NCI-H524 (cell line): ENCODE data around the gene RBM17.
"Not testable (repeated sequence)": the region's sequence is repeated elsewhere in the genome, so short reads cannot be mapped to it uniquely, and the experiment has no call there.

ENCODE experiments used
- DNase-seq, 2 experiments: peaks; one replicate each; lab custom pipeline; 2025; lab: John Stamatoyannopoulos, UW

RBM17 gene, protein sequence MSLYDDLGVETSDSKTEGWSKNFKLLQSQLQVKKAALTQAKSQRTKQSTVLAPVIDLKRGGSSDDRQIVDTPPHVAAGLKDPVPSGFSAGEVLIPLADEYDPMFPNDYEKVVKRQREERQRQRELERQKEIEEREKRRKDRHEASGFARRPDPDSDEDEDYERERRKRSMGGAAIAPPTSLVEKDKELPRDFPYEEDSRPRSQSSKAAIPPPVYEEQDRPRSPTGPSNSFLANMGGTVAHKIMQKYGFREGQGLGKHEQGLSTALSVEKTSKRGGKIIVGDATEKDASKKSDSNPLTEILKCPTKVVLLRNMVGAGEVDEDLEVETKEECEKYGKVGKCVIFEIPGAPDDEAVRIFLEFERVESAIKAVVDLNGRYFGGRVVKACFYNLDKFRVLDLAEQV

DNA sequence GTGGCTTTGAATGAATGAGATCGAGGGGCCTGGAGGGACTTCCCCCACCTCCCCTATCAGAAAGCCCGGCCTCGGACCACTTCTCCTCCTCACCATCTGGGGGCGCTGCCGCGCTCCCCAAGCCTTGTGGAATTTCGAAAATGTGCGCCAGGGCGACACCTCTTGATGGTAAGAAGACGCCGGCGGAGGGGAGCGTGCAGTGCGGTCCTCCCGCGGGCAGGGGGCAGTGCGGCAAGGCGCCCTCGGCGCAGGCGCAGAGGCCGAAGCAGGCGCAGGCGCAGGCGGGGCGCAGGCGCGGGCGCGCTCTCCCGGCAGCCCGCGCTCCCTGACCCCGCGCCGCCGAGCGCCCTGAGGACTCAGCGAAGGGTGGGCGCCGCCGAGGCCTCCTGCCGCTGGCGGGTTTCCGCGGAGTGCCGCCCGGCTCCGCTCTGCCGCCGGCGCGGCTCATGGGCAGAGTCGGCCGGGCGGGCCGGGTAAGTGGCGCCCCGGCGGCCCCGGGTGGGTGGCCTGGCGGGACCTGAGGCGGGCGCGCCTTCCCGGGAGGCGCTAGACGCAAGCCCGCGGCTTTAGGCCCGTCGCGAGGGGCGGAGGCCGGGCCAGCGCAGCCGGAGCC is at the start of gene RBM17:
RBM17 (plus strand) TSS at position 314 of the 613 bp plus-strand sequence. CDS start 8,032 bp downstream, outside the sequence.
- peak; percentile 78 to 84 for DNase-seq

DNA sequence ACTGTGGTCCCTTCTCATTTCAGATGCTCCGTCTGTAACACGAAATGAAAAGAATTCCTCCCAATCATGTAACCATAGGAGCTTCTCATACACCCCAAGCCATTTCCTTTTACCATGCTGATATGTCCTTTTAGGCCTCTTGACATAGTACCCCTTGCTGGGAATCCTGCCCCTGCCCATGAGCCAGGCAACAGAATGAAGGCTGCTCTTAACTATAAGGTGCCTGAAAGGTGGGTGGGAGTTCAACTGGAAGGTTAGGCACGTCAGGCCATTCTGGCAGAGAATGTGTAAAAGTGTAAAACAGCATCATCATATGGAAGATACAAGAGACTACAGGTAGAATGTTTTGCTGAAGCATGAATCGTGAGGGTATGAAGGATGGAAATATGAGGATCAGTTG is 49.1 kb upstream of the RBM17 start:
- DNase-seq: no peak

DNA sequence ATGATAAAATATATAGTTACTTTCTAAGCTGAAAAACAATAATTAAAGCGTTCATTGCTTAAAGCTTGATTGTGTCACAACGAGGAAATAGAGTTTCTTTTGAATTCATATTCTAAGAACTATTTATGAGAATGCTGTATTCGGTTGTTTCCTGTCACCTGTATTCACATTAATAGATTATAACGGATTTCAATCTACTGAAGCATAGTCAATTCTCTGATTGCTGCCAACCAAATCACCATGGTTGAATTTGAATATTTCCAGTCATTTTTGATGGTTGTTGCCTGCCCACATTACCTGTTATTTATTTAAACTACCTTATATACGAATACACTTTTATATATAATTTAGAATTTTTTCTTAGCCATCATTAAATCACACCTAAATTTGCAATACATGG is 48.6 kb upstream of the RBM17 start:
- no peak for DNase-seq

DNA sequence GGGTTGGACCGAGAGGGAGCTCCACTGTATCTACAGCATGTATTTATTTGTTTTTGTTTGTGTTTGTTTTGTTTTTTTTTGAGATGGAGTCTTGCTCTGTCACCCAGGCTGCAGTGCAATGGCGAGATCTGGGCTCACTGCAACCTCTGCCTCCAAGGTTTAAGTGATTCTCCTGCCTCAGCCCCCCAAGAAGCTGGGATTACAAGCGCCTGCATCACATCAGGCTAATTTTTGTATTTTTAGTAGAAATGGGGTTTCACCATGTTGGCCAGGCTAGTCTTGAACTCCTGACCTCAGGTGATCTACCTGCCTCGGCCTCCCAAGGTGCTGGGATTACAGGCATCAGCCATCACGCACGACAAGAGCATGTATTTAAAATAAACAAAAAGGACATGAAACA is 45.5 kb upstream of the RBM17 start:
- DNase-seq: not testable (repeated sequence)

DNA sequence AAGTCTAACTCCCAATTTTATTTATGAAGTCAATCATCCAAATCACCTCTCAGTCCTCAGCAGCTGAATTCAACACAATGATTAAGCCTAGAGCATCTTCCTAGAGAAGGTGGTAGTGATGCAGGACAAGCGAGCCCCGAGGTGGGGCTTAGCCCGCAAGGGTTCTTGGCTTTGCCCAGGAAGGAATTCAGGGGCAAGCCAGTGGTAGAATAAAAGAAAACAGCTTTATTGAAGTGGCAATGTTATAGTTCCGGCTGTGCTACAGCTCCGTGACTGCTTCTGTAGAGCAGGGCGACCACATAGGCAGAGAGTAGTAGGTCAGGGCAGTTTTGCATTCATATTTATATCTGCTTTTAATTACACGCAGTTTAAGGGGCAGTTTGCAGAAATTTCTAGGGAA is 44.8 kb upstream of the RBM17 start:
- DNase-seq: no peak

DNA sequence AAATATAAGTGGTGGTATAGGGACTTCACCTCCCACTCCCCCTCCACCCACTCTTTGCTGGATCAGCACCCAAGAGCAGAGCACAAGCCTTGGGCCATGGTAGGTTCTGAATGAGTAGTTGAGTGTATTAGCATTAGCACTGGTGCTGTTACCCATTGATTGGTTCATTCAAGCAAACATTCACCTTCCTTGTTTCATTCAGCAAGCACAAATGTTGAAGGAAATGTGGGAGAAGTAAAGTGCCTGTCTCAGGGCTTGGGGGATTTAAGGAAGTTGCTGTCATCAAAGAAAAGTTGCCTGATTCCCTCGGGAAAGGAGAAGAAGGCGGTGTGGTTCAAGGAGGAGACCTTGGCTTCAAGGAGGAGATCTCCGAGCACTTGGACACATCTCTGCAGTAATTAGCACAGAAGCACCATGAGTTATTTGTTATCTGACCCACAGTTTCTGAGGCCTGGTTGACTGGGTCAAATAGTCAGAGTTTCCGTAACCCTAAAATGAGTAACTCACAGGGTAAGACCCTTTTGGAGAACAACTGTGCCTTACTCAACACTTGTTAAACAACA is 44.0 kb upstream of the RBM17 start:
- DNase-seq: no peak

DNA sequence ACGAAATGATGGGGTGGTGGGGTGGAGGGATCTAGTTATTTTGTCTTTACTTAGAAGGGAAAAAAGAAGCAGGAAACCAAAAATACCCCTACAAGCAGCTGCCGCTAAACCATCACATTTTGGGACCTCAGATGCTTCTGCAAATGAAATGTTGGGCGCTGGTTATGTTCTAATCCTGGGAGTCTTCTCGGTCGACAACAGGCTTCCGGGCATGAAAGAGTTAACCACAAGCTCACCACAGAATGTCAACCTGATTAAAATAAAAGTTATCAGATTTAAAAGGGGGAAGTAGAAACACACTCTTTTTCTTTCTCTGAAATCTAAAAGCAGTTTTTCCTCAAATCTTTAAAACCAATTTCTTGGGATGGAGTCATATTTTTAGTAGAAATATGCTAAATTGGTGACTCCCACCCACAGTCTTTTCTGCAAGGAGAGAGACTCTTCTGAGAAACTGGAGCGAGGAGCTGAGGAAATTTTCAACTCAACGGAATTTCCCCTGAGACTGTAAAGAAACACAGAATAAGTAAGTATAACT is 43.5 kb upstream of the RBM17 start:
- no peak for DNase-seq

DNA sequence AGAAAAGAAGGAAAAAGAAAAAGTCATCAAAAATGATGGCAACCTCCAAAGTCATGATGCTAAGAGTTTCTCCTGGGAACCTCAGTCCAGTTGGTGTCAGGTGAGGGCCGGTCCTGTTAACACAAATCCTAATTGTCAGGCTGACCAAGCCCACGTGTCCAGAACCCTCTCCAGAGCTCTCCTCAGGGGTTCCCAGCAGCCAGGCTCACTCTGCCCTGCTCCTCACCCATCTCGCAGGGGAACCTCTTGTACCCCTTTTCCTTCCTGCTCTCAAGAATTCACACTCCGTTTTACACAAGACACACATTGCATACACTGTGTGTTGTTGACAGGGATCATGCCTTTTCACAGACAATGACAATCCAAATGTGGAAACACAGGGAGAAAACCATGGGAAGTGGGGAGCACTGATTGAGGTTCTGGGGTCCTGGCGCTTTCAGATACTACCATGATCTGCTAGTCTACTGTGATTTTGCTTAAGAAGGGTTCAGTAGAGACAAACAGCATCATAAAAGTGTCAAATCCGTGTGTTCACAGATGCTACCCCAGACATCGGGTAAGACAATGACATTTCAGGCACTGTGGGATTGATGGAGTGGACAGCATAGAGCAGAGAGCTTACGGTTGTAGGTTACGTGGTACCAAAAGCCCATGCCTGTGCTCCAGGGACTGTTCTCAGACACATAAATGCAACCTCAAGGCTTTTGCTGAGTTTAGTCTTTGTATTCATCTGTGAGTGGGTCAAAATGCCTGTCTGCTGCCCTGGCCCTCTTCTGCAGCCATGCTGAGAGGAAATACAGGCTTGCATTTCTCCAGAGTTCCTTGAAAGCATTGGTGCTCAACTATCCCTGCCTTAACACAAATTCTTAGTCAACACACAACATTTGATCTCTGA is 42.7 kb upstream of the RBM17 start:
- DNase-seq: no peak

DNA sequence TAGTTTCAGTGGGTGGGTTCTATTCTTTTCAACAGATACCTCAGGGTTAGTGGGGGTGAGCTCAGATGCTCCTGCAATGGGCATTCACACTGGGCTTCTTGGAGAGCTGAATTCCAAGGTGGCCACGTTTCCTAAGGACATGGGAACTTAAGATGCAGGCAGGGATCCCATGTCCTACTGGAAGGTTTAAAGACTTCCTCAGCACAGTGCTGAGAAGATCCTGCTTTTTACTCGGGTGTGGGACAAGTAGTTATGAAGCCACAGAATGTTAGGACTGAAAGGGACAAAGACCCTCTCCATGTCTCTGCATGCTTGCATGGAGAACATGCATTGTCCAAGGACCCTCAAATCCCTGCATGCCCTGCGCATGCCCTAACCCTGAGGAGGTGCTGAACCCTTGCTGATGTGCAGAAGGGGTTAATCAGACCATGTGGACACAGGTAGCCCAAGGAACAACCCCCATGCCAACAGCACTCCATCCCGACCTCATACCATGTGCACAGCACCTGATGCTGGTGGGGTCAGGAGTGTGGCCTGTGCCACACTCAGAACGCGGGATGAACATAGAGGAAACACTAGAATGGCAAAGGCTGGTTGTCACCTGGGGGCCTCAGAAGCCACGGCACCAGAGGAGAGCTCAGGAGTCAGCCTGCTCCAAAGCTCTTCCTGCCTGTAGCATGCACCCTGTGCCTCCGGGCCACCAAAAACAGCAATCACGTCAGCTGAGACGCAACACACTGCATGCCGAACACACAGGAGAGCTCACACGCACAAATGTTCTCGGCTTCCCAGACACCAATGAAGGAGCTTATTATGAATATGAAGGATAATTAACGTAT is 41.8 kb upstream of the RBM17 start:
- no peak for DNase-seq

DNA sequence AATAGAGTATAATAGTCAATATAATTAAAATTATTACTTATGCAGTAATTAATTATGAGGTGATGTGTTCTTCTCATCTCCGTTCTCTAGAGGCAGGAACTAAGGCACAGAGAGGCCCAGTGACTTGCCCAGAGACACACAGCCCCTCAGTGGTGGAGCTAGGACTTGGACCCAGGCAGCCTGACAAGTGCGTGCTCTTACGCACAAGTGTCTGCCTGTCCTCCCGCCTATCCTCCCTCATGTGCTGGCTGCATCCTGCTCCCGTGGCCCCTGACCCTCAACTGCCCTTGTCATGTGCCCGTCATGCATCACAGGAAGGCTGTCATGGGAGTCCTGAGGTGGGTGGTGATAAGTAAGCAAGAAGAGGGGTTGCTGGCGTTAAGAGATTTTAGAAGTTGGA is 41.0 kb upstream of the RBM17 start:
- no peak for DNase-seq

DNA sequence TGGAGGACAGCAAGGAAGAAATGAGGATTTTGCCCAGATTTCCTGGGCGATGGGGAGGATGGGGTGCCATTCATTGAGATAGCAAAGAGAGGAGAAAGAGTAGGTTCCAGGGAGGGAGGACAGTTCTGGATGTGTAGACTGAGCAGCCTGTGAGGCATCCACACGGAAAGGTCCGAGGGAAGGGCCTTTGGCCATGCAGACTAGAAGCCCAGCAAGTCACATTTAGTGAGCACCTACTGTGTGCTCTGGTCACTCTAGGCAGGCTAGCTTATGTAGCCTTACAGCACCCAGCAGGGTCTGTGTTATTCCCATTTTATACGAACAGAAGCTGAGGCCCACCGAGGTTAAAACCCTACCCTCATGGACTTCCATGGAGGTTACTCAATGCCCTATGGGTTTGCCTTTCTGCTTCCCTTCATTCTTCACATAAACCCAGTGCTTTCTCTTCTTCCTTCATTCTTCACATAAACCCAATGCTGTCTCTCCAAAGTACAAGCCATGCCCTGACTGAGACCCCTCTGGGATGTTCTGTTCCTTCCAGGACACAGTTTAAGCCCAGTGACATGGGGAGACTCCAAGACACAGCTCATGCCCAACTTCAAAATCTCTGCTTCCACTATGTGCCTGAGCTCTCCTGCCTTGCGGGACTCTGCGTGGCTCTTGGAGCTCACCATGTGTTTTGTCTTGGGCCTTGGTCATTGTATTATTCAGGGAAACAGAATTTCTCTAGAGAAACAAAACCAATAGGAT is 40.4 kb upstream of the RBM17 start:
- no peak for DNase-seq

DNA sequence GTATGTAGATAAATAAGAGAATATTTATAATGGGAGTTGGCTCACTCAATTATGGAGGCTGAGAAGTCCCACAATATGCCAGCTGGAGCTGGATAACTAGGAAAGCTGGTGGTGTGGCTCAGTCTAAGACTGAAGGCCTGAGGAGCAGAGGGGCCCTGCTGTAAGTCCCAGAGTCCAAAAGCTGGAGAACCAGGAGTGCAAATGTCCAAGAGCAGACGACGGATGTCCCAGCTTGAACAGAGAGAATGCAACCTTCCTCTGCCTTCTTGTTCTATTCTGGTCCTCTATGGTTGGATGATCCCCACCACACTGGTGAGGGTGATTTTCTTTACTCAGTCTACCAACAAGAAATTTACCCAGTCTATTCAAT is 39.8 kb upstream of the RBM17 start:
- no peak for DNase-seq

DNA sequence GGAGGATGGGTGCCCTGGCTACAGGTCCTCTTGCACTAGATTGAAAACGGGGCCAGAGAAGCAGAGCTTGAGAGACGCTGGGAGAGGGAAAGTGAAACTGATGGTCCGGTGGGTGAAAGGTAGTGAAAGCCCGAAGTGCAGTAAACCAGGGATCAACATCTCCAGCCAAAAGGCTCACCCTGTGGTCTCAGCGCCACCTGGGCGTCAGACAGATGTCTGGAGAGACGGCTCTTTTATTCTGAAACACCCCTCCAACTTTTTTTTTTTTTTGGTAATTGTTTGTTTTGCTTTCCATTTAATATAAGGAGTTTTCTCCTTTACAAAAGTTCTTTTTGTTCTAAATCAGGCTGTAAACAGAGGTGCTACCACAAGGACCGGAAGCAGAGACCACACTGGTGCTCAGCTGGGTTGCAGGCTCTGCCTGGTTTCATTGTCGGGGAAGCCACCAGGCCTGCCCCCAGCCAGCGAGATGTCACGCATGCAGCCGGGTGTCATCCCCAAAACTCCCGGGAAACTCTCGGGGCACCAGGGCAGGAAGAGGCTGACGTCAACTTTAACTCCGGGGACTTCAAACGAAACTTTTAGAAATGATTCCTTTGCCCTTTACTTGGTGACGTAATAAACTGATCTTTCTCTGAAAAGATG is 37.9 kb upstream of the RBM17 start:
- no peak for DNase-seq

DNA sequence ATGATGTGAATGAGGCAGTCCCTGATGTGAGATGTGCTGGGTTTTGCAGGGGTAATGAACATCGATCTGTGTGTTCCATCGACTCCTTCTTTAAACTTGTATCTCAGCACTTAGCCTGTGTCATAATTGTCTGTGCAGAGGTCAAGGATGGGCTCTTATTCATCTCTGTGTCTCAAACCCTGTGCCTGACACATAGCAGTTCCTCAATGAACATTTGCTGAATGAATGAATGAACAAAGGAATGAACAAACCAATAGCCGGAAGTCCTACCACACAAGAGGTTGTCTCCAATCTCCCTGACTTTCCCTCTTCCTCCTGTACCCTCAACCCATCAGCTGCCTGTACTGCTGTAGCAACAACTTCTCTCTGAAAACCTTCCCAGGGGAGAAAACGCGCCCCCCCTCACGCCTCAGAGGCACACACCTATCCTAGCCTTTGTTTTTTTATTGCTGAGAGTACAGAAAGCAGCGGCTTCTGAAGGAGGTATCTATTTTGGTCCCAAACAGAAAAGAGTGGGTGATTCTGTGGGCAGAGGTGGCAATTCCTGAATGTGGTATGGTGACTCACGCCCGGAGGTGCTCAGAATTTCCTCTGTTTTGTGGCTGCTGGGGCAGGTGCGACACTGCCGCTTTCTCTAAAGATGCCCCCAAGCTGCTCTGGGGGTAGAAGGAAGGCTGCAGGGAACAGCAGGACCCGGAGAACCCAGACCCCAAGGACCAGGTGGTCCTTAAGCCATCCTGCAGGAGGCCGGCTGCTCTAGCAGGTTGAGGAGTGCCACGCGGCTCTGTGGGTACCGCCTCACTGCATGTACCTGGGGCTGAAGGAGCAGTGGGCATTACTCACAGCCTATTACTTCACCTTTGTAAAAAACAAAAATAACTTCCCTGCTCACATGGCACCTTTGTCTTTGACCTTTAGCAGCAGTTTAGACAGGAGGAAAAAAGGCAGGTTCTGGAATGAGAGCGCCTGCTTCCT is 36.3 kb upstream of the RBM17 start:
- DNase-seq: no peak

DNA sequence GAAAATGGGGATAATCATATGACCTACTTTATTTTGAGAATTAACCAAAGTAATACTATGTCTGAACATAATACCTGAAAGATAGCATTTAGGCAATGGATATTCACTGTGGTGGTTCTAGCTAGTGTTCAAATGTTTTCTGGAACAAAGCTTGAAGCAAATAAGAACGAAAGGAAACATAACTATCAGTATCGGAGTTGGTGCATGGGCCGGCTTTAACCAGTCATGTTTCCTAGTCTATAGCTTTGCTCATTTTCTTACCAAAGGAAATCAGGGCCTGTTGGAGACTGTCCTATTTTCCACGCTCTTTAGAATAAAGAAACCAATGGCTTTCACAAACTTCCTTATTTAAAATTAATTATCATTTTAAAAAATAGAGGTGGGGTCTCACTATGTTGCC is 35.5 kb upstream of the RBM17 start:
- DNase-seq: no peak

DNA sequence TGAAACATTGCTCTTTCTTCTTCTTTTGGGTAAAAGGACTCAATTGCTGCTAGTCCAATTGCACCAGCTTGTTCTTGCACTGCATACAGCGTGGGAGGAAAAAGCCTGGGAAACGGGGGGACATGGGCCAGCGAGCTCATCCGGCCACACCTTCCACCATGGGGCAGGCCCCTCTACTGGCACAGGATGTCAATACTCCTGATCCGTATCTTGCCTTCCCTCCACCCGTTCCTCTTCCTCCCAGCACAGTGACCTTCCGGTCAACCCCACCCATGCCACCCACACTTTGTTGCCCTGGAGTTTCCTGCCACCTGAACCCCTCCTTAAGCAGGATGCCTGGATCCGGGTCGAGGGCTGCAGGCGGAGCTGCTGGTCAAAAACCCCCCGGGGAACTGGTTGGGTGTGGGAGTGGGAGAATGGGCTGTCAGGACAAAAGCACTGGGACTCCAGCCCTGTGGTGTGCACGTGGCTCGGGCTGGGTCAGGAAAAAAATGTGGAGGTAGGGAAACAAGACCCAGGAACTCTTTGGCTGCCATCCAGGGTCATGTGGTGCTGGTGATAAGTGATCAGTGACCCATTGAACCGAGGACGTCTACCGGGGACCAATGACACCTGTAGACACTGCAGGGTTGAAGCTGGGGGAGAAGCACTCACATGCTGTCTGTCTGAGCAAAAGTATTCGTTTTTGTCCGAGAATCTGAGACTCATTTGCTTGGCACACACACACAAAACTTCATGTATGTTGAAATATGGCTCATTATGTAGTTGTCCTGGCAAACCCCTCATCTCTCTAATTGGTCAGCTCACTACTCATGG is 34.8 kb upstream of the RBM17 start:
- DNase-seq: no peak

DNA sequence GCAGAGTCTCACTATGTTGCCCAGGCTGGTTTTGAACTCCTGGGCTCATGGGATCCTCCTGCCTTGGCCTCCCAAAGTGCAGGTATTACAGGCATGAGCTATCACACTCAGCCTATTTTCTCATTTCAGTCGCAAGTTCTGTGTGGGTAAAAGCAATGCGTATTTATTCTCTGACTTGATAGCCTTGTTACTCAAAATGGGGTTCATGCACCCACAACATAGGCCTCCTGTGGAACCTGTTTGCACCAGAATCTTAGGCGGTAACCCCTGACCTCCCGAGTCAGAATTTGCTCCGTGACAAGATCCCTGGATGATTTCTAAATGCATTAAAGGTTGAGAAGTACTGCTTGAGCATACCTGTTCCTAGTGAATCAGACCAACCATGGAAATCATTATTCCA is 34.0 kb upstream of the RBM17 start:
- DNase-seq: no peak

DNA sequence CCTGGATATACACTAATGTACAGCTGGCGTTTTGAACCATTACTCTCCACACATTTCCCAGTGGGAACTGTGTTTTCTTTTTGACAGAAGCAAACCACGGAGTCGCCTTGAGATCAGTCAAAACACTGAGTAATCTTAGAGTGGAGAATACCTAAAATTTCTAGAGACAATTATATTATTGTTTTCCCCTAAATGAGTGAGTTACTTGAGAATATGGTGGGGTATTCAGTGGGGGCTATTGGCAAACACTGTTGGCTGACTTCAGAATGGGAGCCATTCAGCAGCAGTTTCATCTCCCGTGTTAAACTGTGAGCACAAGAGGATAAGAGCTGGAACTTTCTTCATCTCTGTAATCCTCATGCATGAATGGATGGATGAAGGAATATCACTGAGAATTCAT is 32.9 kb upstream of the RBM17 start:
- no peak for DNase-seq
